A673 (cell line): Measurements from ENCODE around the gene SCART1. TPM values are rescaled to one million over a fixed set of nuclear protein-coding genes. Genes with fewer than 3 reads are reported as not detected.

ENCODE experiments used
- BruUV-seq: library from RNA; stranded (reverse); fragments of 400-500 nt; replicated peaks from 2 replicates; lab custom pipeline; 2021; lab: Mats Ljungman, UMichigan
- CTCF ChIA-PET: fragments of 300-600 bp; sonication (Branson Sonifier 250); formaldehyde crosslinking; loops from one replicate; lab custom pipeline; 2022; ENCODE audit warnings: antibody characterized with exemption; lab: Charles Lee
- POLR2A ChIA-PET: fragments of 300-600 bp; sonication (Branson Sonifier 250); formaldehyde crosslinking; loops from one replicate; lab custom pipeline; 2022; ENCODE audit warnings: antibody characterized with exemption; ENCODE audit not compliant: low non-redundant PET; lab: Charles Lee
- DNase-seq: peaks from one replicate; pipeline ENCODE4 v3.0.0-alpha.2; 2015; ENCODE audit warnings: low spot score
- H3K27ac ChIP-seq: fragments of 200-600 bp; sonication (generic); 2 replicates; pipeline ENCODE4 v1.5.1; 2016; ENCODE audit warnings: mixed run types, low read depth, mild to moderate bottlenecking, mixed read lengths, antibody characterized with exemption, low read length; ENCODE audit not compliant: poor library complexity, severe bottlenecking
- H3K27me3 ChIP-seq: fragments of 200-600 bp; sonication (generic); replicated peaks from 2 replicates; pipeline ENCODE4 v1.6.1; 2017; ENCODE audit warnings: mixed run types, low read depth, mild to moderate bottlenecking, mixed read lengths, antibody characterized with exemption, low read length; ENCODE audit not compliant: insufficient read depth, poor library complexity
- H3K36me3 ChIP-seq: fragments of 200-600 bp; sonication (generic); 2 replicates; pipeline ENCODE4 v1.6.1; 2016; ENCODE audit warnings: mixed run types, mild to moderate bottlenecking, mixed read lengths, antibody characterized with exemption, low read length; ENCODE audit not compliant: insufficient read depth, poor library complexity, severe bottlenecking
- H3K4me1 ChIP-seq: fragments of 200-600 bp; sonication (generic); 2 replicates; pipeline ENCODE4 v1.6.1; 2017; ENCODE audit warnings: mixed run types, mild to moderate bottlenecking, mixed read lengths, antibody characterized with exemption, low read length; ENCODE audit not compliant: insufficient read depth, poor library complexity, severe bottlenecking
- H3K4me3 ChIP-seq: fragments of 200-600 bp; sonication (generic); 2 replicates; pipeline ENCODE4 v1.5.1; 2016; ENCODE audit warnings: low read depth, mixed run types, mild to moderate bottlenecking, mixed read lengths, low read length; ENCODE audit not compliant: poor library complexity, severe bottlenecking
- H3K9me3 ChIP-seq: fragments of 200-600 bp; sonication (generic); 2 replicates; pipeline ENCODE4 v1.6.1; 2016; ENCODE audit warnings: mixed run types, low read depth, mild to moderate bottlenecking, mixed read lengths, antibody characterized with exemption, low read length; ENCODE audit not compliant: poor library complexity, severe bottlenecking
- EZH2 ChIP-seq: fragments of 200-600 bp; sonication (generic); IDR thresholded peaks from 2 replicates; pipeline ENCODE4 v1.6.1; 2017; ENCODE audit warnings: borderline replicate concordance, low read depth, mild to moderate bottlenecking, mixed read lengths, antibody characterized with exemption, low read length; ENCODE audit not compliant: poor library complexity, severe bottlenecking
- intact Hi-C: fragments of 100-400 bp; cut with micrococcal nuclease; formaldehyde crosslinking; loops from one replicate; pipeline ENCODE4 v1.10.0; 2022; ENCODE audit not compliant: unreplicated experiment
- total RNA-seq: library from RNA; stranded (reverse); gene quantifications from 2 replicates; pipeline ENCODE4 v1.2.3, GENCODE V29; 2021
- TF ChIP-seq, protein P1 (sequence below): fragments of 300-800, 200-600 bp; sonication (generic); conservative IDR thresholded peaks from 2 replicates; pipeline ENCODE4 v1.5.1; 2017; ENCODE audit warnings: low read depth, mild to moderate bottlenecking, antibody characterized with exemption, low read length, moderate library complexity, mixed read lengths

SCART1 gene
- total RNA-seq, 1 experiment from 2014 or later, result 1.8 TPM

DNA sequence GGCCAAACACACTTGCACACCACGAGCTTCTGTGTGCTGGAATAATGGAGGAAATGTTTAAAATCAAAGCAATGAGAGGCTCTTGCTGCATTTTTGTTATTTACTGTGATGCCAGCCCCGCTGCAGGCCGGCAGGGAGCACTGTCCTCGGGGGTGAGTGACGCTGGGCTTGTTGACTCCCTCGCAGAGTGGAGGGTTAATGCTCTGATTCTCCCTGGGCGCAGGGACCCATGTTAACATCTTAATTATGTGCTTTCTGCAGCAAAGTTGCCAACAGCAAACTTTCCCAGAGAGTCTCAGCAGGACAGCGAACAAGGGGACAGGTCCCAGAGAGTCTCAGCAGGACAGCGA lies 22.9 kb downstream of the SCART1 start:
- BruUV-seq, result no TSS peak
- TF ChIP-seq, protein P1, sequence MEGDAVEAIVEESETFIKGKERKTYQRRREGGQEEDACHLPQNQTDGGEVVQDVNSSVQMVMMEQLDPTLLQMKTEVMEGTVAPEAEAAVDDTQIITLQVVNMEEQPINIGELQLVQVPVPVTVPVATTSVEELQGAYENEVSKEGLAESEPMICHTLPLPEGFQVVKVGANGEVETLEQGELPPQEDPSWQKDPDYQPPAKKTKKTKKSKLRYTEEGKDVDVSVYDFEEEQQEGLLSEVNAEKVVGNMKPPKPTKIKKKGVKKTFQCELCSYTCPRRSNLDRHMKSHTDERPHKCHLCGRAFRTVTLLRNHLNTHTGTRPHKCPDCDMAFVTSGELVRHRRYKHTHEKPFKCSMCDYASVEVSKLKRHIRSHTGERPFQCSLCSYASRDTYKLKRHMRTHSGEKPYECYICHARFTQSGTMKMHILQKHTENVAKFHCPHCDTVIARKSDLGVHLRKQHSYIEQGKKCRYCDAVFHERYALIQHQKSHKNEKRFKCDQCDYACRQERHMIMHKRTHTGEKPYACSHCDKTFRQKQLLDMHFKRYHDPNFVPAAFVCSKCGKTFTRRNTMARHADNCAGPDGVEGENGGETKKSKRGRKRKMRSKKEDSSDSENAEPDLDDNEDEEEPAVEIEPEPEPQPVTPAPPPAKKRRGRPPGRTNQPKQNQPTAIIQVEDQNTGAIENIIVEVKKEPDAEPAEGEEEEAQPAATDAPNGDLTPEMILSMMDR, result no peak
- TF ChIP-seq EZH2, result no peak
- ChIA-PET POLR2A (no interaction called here), CTCF (no interaction called here)
- Histone ChIP-seq H3K4me1 (no peaks in the 10 kb centered on the region), H3K27ac (no peak overlapping the region), H3K27me3 (peaks cover 14% of the 10 kb centered on the region), H3K36me3 (no peaks in the 10 kb centered on the region), H3K4me3 (no peak overlapping the region), H3K9me3 (no peaks in the 10 kb centered on the region)
- DNase-seq, result no peak
- intact Hi-C loops, result no loop called here

DNA sequence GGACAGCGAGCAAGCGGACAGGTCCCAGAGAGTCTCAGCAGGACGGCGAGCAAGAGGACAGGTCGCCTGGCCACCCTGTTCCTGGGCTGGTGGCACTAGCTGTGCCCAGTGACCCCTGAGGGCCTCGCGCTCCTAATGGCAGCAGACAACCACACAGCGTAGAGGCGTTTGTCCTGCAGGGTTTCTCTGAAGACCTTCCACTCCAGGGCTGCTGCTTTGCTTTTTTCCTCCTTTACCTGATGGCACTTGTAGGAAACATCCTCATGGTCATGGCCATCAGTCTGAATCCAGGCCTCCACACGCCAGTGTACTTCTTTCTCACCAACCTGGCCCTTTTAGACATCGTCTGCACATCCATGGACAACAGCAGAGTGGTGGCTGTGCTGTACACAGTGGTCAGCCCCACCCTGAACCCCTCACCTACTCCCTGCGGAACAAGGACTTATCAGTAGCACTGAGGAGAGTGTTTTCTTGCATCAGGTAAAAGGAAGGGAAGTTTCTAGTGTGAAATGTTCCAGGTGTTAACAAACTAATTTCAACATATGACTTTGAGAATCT lies 27.4 kb downstream of the SCART1 start:
- ChIA-PET POLR2A (no interaction called here), CTCF (no interaction called here)
- no TSS peak for BruUV-seq
- peaks cover 10% of the 10 kb centered on the region for H3K9me3 ChIP-seq
- no peak overlapping the region for H3K27ac ChIP-seq
- no peak overlapping the region for H3K4me3 ChIP-seq
- no peaks in the 10 kb centered on the region for H3K36me3 ChIP-seq
- no peak for TF ChIP-seq EZH2
- TF ChIP-seq, protein P1, result no peak
- H3K4me1 ChIP-seq, result no peaks in the 10 kb centered on the region
- H3K27me3 ChIP-seq, result peaks cover 12% of the 10 kb centered on the region
- no peak for DNase-seq
- intact Hi-C loops, result no loop called here

DNA sequence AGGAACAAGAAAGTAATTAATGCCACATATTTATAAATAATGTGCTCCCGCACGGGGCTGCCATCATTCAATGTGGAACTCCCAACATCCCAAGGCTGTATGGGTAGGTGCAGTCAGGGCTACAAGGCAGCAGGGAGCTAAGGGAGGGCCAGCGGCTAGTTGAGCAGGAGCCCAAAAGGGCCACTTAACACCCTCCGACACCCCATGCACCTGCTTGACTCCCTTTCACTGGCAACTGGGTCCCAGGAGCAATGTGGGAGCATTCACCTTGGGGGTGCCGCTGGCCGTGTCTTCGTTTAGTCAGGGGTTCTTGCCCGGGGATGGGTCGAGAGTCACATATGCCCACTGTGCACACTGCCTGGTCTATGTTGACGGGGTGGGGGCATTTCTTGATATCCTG lies 27.9 kb downstream of the SCART1 start:
- no peak overlapping the region for H3K4me3 ChIP-seq
- DNase-seq, result no peak
- no TSS peak for BruUV-seq
- ChIA-PET CTCF (no interaction called here), POLR2A (no interaction called here)
- peaks cover 10% of the 10 kb centered on the region for H3K9me3 ChIP-seq
- peaks cover 9% of the 10 kb centered on the region for H3K27me3 ChIP-seq
- H3K27ac ChIP-seq, result no peak overlapping the region
- no peaks in the 10 kb centered on the region for H3K36me3 ChIP-seq
- H3K4me1 ChIP-seq, result no peaks in the 10 kb centered on the region
- intact Hi-C loops, result no loop called here
- TF ChIP-seq, protein P1, result no peak
- TF ChIP-seq EZH2, result no peak
